GM18909 (cell line): ENCODE data around the gene TMEM61.

ENCODE experiments used
- ATAC-seq: cut with Tn5 transposase; IDR thresholded peaks from one replicate; pipeline ENCODE4 v1.9.1; 2021; ENCODE audit warnings: mild to moderate bottlenecking; ENCODE audit not compliant: unreplicated experiment, poor library complexity

The TMEM61 gene

GRCh38 chr1:54984131-54984842 lies 3.9 kb downstream of the TMEM61 start:
- ATAC-seq: no peak

GRCh38 chr1:54985556-54985955 lies 5.1 kb downstream of the TMEM61 start:
- ATAC-seq: no peak

GRCh38 chr1:54986025-54986424 lies 5.6 kb downstream of the TMEM61 start:
- no peak for ATAC-seq

GRCh38 chr1:54986533-54986932 lies 6.1 kb downstream of the TMEM61 start:
- ATAC-seq: no peak

GRCh38 chr1:54987427-54987826 lies 7.0 kb downstream of the TMEM61 start:
- ATAC-seq: no peak

- ATAC-seq: no peak
These were observed 7.7 kb downstream of the TMEM61 start for GRCh38 chr1:54987919-54988705.

GRCh38 chr1:54988975-54989374 lies 8.5 kb downstream of the TMEM61 start:
- ATAC-seq: no peak

- no peak for ATAC-seq
These were observed 9.0 kb downstream of the TMEM61 start for GRCh38 chr1:54989473-54989872.

GRCh38 chr1:54989968-54990810 lies 9.8 kb downstream of the TMEM61 start:
- no peak for ATAC-seq

- ATAC-seq: no peak
These were observed 10.5 kb downstream of the TMEM61 start for GRCh38 chr1:54990916-54991315.

GRCh38 chr1:54991939-54992338 lies 11.5 kb downstream of the TMEM61 start:
- no peak for ATAC-seq

- no peak for ATAC-seq
These were observed 12.7 kb downstream of the TMEM61 start for GRCh38 chr1:54993140-54993539.

- no peak for ATAC-seq
These were observed 14.0 kb downstream of the TMEM61 start for GRCh38 chr1:54994355-54994990.

GRCh38 chr1:54995013-54995760 lies 14.8 kb downstream of the TMEM61 start:
- no peak for ATAC-seq

GRCh38 chr1:54995835-54996234 lies 15.4 kb downstream of the TMEM61 start:
- ATAC-seq: no peak

GRCh38 chr1:54996359-54996868 lies 16.0 kb downstream of the TMEM61 start:
- ATAC-seq: peak; percentile 66

GRCh38 chr1:54996869-54997710 lies 16.7 kb downstream of the TMEM61 start:
- ATAC-seq: no peak

GRCh38 chr1:54997711-54997986 lies 17.2 kb downstream of the TMEM61 start:
- no peak for ATAC-seq

- ATAC-seq: no peak
These were observed 17.7 kb downstream of the TMEM61 start for GRCh38 chr1:54998100-54998499.
